ENCODE data around the gene SLX4. TPM values are rescaled to one million over a fixed set of nuclear protein-coding genes. Genes with fewer than 3 reads are reported as not detected.

SLX4 gene
- polyA plus RNA-seq, 1 of the 3 experiments (the other 2 are of a cell fraction): 2.1 TPM

DNA sequence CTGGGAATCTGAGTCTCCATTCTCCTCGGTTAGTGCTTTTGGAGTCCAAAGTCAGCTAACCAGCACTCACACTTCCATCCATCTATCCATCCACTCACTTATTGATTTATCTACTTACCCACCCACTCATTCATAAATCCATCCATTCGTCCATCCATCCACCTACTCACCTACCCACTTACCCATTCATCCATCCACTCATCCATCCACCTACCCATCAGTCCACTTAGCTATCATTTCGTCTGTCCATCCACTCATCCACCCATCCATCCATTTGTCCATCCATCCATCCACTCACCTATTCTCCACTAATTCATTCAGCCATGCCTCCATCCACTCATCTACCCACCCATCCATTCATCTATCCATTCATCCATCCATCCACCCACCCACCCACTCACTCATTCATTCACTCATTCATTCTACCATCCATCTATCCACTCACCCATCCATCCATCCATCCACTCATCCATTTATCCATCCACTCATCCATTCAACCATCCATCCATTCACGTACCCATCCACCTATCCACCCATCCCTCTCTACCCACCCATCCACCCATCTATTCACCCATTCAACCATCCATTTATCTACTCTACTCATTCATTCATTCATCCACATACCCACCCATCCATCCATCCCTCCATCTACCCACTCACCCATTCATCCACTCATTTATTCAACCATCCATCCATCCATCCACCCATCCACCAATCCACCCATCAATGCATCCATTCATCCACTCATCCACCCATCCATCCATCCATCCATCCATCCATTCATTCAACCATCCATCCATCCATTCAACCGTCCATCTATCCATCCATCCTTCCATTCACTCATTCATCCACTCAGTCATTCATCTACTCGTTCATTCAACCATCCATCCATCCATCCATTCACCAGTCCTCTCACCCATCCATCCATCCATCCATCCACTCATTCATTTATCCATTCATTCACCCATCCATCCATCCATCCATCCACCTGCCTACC is 60.3 kb downstream of the SLX4 start:
- H3K4me1 ChIP-seq (ENCODE audit: control insufficient read depth in 1 of 2, insufficient read depth in 2 of 2, low read depth in 1 of 2, low read length in 1 of 2): no peaks in the 10 kb centered on the region; a peak in 1 of 4 replicates
- no peaks in the 10 kb centered on the region for H4K20me1 ChIP-seq (ENCODE audit: insufficient read depth)
- CTCF ChIA-PET: no interaction called here
- TF ChIP-seq, protein P1, sequence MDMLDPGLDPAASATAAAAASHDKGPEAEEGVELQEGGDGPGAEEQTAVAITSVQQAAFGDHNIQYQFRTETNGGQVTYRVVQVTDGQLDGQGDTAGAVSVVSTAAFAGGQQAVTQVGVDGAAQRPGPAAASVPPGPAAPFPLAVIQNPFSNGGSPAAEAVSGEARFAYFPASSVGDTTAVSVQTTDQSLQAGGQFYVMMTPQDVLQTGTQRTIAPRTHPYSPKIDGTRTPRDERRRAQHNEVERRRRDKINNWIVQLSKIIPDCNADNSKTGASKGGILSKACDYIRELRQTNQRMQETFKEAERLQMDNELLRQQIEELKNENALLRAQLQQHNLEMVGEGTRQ (IDR thresholded peaks at IDR 0.05; ENCODE audit: borderline replicate concordance, low read depth, low read length): no peak
- no peak for TF ChIP-seq POLR2AphosphoS5 (IDR thresholded peaks at IDR 0.05; ENCODE audit: low read depth, low read length)
- TF ChIP-seq FOXJ3 (CRISPR knock-in tag; IDR thresholded peaks at IDR 0.05): no peak
- TF ChIP-seq JUND (IDR thresholded peaks at IDR 0.05): no peak
- TF ChIP-seq ELF1 (IDR thresholded peaks at IDR 0.05): no peak
- POLR2A ChIA-PET: no interaction called here
- no peaks in the 10 kb centered on the region for H3K9me3 ChIP-seq
- no peak overlapping the region for H2AFZ ChIP-seq (ENCODE audit: low read depth)
- no peaks in the 10 kb centered on the region for H3F3A ChIP-seq (replicated peaks; ENCODE audit: insufficient read depth)
- no peak overlapping the region for H3K4me2 ChIP-seq
- H3K27me3 ChIP-seq (ENCODE audit: insufficient read depth): no peaks in the 10 kb centered on the region
- no peak for DNase-seq
- H3K36me3 ChIP-seq (replicated peaks in 1 of 2; ENCODE audit: control insufficient read depth in 1 of 2, insufficient read depth in 2 of 2, low read length in 1 of 2): no peaks in the 10 kb centered on the region
- H3K9me2 ChIP-seq: no peaks in the 10 kb centered on the region
- no peaks in the 10 kb centered on the region for H3K79me2 ChIP-seq (ENCODE audit: insufficient read depth)
- WGBS (ENCODE audit: low lambda C conversion rate): 15% methylated on average over 6 of the region's 6 CpGs
- H3K27ac ChIP-seq (ENCODE audit: low read depth in 2 of 2, low read length in 1 of 2): no peak overlapping the region
- H3K4me3 ChIP-seq (ENCODE audit: low read depth in 2 of 2, low read length in 1 of 2): no peak overlapping the region
- no peak overlapping the region for H3K9ac ChIP-seq

DNA sequence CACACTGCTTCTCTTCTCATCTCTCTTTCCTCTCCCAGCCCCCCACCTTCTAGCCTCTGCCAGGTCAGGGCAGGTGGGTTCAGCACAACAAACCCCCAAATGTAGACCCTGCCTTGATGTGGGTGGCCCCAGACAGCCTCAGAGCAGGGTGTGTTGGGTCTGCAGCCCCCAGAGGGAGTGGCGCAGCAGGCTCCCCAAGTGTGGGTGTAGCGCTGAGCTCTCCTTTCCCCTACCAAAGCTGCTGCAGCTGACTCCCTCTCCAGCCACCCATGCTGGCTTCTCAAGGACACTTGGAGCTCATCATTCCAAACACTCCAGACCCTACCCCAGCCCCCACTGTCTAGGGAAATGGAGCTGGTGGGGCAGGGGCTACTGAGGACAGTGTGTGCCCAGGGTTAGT is 61.5 kb downstream of the SLX4 start:
- Histone ChIP-seq H3K9me3 (no peaks in the 10 kb centered on the region), H3K4me1 (ENCODE audit: control insufficient read depth in 1 of 2, insufficient read depth in 2 of 2, low read depth in 1 of 2, low read length in 1 of 2) (no peaks in the 10 kb centered on the region; a peak in 1 of 4 replicates), H3K4me3 (ENCODE audit: low read depth in 2 of 2, low read length in 1 of 2) (no peak overlapping the region), H3K79me2 (ENCODE audit: insufficient read depth) (no peaks in the 10 kb centered on the region), H3K36me3 (replicated peaks in 1 of 2; ENCODE audit: control insufficient read depth in 1 of 2, insufficient read depth in 2 of 2, low read length in 1 of 2) (no peaks in the 10 kb centered on the region), H3K9ac (no peak overlapping the region), H3K27ac (ENCODE audit: low read depth in 2 of 2, low read length in 1 of 2) (no peak overlapping the region), H4K20me1 (ENCODE audit: insufficient read depth) (no peaks in the 10 kb centered on the region), H2AFZ (ENCODE audit: low read depth) (no peak overlapping the region), H3F3A (replicated peaks; ENCODE audit: insufficient read depth) (no peaks in the 10 kb centered on the region), H3K27me3 (ENCODE audit: insufficient read depth) (no peaks in the 10 kb centered on the region), H3K4me2 (no peak overlapping the region), H3K9me2 (no peaks in the 10 kb centered on the region)
- TF ChIP-seq, protein P2, sequence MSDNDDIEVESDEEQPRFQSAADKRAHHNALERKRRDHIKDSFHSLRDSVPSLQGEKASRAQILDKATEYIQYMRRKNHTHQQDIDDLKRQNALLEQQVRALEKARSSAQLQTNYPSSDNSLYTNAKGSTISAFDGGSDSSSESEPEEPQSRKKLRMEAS (IDR thresholded peaks at IDR 0.05; ENCODE audit: low read depth): no peak
- 89% methylated on average over 1 of the region's 2 CpGs for WGBS (ENCODE audit: low lambda C conversion rate)
- DNase-seq: no peak
- ChIA-PET POLR2A (no interaction called here), CTCF (interaction anchor here (1.4 kb wide), 1 partner anchor 12 kb away, joined by 3 read pairs; no protein-coding TSS in a partner anchor)

DNA sequence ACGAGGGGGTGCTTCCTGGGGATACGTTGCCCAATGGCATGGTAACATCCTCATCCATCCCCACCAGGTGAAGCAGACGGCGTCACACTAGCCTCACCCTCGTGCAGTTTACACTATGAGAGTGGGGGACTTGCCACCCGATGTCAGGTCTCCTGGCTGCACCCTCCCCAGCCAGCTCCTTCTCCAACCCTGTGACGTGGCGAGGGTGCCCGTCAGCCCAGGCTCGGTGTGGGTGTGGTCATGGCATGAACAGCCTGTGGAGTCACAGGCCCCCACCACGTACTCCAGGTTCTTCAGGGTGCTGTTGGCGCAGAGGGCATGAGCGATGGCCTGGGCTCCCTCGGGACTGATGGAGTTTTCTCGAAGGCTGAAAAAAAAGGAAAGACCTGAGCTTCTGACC is 62.5 kb downstream of the SLX4 start:
- ChIA-PET POLR2A (no interaction called here), CTCF (interaction anchor here (1.4 kb wide), 1 partner anchor 13 kb away, joined by 3 read pairs; no protein-coding TSS in a partner anchor)
- H4K20me1 ChIP-seq (ENCODE audit: insufficient read depth): no peaks in the 10 kb centered on the region
- no peaks in the 10 kb centered on the region for H3K9me2 ChIP-seq
- H3K27ac ChIP-seq (ENCODE audit: low read depth in 2 of 2, low read length in 1 of 2): no peak overlapping the region
- no peaks in the 10 kb centered on the region; a peak in 1 of 4 replicates for H3K4me1 ChIP-seq (ENCODE audit: control insufficient read depth in 1 of 2, insufficient read depth in 2 of 2, low read depth in 1 of 2, low read length in 1 of 2)
- H3K9ac ChIP-seq: no peak overlapping the region
- no peak overlapping the region for H3K4me2 ChIP-seq
- no peak overlapping the region for H2AFZ ChIP-seq (ENCODE audit: low read depth)
- 59% methylated on average over 11 of the region's 15 CpGs for WGBS (ENCODE audit: low lambda C conversion rate)
- H3F3A ChIP-seq (replicated peaks; ENCODE audit: insufficient read depth): no peaks in the 10 kb centered on the region
- no peaks in the 10 kb centered on the region for H3K36me3 ChIP-seq (replicated peaks in 1 of 2; ENCODE audit: control insufficient read depth in 1 of 2, insufficient read depth in 2 of 2, low read length in 1 of 2)
- no peak for DNase-seq
- H3K79me2 ChIP-seq (ENCODE audit: insufficient read depth): no peaks in the 10 kb centered on the region
- no peaks in the 10 kb centered on the region for H3K27me3 ChIP-seq (ENCODE audit: insufficient read depth)
- H3K4me3 ChIP-seq (ENCODE audit: low read depth in 2 of 2, low read length in 1 of 2): no peak overlapping the region
- no peaks in the 10 kb centered on the region for H3K9me3 ChIP-seq
- TF ChIP-seq SIN3A (IDR thresholded peaks at IDR 0.05; ENCODE audit: borderline replicate concordance, low read depth, low read length) (no peak), TCF12 (IDR thresholded peaks at IDR 0.05) (no peak), GABPA (IDR thresholded peaks at IDR 0.05; ENCODE audit: low read depth) (no peak), RFX5 (IDR thresholded peaks at IDR 0.05; ENCODE audit: low read length) (no peak), CHD2 (IDR thresholded peaks at IDR 0.05; ENCODE audit: low read length, partially characterized antibody) (no peak), RXRA (IDR thresholded peaks at IDR 0.05; ENCODE audit: borderline replicate concordance, low read depth) (no peak), MXI1 (IDR thresholded peaks at IDR 0.05; ENCODE audit: low read depth, low read length) (no peak), TEAD4 (IDR thresholded peaks at IDR 0.05; ENCODE audit: borderline replicate concordance, insufficient read depth) (no peak), NRF1 (IDR thresholded peaks at IDR 0.05; ENCODE audit: low read depth, low read length) (no peak)
- TF ChIP-seq, protein P3, sequence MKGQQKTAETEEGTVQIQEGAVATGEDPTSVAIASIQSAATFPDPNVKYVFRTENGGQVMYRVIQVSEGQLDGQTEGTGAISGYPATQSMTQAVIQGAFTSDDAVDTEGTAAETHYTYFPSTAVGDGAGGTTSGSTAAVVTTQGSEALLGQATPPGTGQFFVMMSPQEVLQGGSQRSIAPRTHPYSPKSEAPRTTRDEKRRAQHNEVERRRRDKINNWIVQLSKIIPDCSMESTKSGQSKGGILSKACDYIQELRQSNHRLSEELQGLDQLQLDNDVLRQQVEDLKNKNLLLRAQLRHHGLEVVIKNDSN (IDR thresholded peaks at IDR 0.05; ENCODE audit: borderline replicate concordance, low read depth): no peak
- TF ChIP-seq, protein P4, sequence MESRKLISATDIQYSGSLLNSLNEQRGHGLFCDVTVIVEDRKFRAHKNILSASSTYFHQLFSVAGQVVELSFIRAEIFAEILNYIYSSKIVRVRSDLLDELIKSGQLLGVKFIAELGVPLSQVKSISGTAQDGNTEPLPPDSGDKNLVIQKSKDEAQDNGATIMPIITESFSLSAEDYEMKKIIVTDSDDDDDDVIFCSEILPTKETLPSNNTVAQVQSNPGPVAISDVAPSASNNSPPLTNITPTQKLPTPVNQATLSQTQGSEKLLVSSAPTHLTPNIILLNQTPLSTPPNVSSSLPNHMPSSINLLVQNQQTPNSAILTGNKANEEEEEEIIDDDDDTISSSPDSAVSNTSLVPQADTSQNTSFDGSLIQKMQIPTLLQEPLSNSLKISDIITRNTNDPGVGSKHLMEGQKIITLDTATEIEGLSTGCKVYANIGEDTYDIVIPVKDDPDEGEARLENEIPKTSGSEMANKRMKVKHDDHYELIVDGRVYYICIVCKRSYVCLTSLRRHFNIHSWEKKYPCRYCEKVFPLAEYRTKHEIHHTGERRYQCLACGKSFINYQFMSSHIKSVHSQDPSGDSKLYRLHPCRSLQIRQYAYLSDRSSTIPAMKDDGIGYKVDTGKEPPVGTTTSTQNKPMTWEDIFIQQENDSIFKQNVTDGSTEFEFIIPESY (IDR thresholded peaks at IDR 0.05; ENCODE audit: borderline replicate concordance, low read depth): no peak

Measured in SK-N-SH (cell line).